Esophagus squamous epithelium (tissue), 5 donors: ENCODE results near the gene SELENBP1. TPM values are rescaled to one million over a fixed set of nuclear protein-coding genes. Genes with fewer than 3 reads are reported as not detected.
"Not testable (repeated sequence)": the region's sequence is repeated elsewhere in the genome, so short reads cannot be mapped to it uniquely, and the experiment has no call there.

Experiments
- DNase-seq: peaks from one replicate; lab custom pipeline; 2025; lab: John Stamatoyannopoulos, UW
- H3K27ac ChIP-seq, 4 donors: fragments of 200-600 bp; sonication (generic); one replicate each; pipeline ENCODE4 v1.5.1; 2016 to 2019; ENCODE audit warnings: mild to moderate bottlenecking in 1 of 4
- H3K27me3 ChIP-seq, 4 donors: fragments of 200-600 bp; sonication (generic); 1 replicate in 3 of 4; 2 replicates in 1 of 4; pipeline versions ENCODE4 v1.5.1 to v1.6.0; 2017 to 2021; ENCODE audit warnings: antibody characterized with exemption in 1 of 4
- H3K36me3 ChIP-seq, 3 donors: fragments of 200-600 bp; sonication (generic); one replicate each; pipeline ENCODE4 v1.5.1; 2016 to 2019
- H3K4me1 ChIP-seq, 3 donors: fragments of 200-600 bp; sonication (generic); one replicate each; pipeline ENCODE4 v1.5.1; 2017 to 2019
- H3K4me3 ChIP-seq, 4 donors: fragments of 200-600 bp; sonication (generic); 1 replicate in 3 of 4; 2 replicates in 1 of 4; pipeline ENCODE4 v1.5.1; 2016 to 2019; ENCODE audit warnings: mild to moderate bottlenecking in 2 of 4, moderate library complexity in 1 of 4
- H3K9me3 ChIP-seq, 3 donors: fragments of 200-600 bp; sonication (generic); one replicate each; pipeline ENCODE4 v1.5.1; 2016 to 2019
- POLR2A ChIP-seq, 4 donors: fragments of 450-650 bp; IDR thresholded peaks; one replicate each; pipeline ENCODE4 v1.6.1; 2017; ENCODE audit warnings: antibody characterized with exemption in 4 of 4, mild to moderate bottlenecking in 4 of 4, moderate library complexity in 3 of 4
- WGBS, 2 donors: methylation state at CpG; one replicate each; pipeline ENCODE4 v1.1.5; 2018; 5-methylcytosine and 5-hydroxymethylcytosine counted together
- intact Hi-C: fragments of 100-400 bp; cut with DNase I; formaldehyde crosslinking; loops from one replicate; pipeline ENCODE4 v1.15.0; 2022
- total RNA-seq, 4 donors: library from RNA; depleted of rRNA; stranded (reverse); fragments of >200 nt; gene quantifications; one replicate each; pipeline ENCODE4 v1.1.0, GENCODE V29; 2016
- TF ChIP-seq, protein P1 (sequence below), 6 experiments: fragments of 450-650 bp in 4 of 6; fragments of 200-600 bp in 2 of 6; sonication (generic) in 2 of 6; IDR thresholded peaks; one replicate each; pipeline ENCODE4 v1.5.1; 2016 to 2019; ENCODE audit warnings: antibody characterized with exemption in 6 of 6, mild to moderate bottlenecking in 4 of 6, moderate library complexity in 4 of 6
- donor health status: DM: yes; HTN: yes; CAD: no.

The SELENBP1 gene
- total RNA-seq, 4 donors from 2014 or later: 6.3 to 38.3 (median 28.3) TPM

DNA sequence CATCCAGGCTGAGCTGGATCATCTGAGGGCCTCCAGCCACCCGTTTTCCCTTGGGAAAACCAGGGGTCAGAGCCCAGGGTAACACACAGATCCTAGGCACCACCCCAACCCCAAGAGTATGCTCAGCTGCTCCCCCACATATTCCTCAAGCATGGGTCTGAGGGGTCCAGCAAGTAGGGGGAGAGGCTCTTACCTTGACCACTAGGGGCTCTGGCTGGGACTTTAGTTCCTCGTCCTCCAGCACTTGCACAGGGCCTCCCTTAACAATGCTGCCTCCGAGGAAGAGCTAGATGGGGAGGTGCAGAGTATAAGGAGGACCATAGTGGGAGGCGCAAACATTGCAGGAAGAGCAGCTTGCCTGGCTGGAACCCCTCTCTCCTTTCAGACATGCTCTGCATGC lies 7.5 kb downstream of the SELENBP1 start:
- intact Hi-C loops: no loop called here

DNA sequence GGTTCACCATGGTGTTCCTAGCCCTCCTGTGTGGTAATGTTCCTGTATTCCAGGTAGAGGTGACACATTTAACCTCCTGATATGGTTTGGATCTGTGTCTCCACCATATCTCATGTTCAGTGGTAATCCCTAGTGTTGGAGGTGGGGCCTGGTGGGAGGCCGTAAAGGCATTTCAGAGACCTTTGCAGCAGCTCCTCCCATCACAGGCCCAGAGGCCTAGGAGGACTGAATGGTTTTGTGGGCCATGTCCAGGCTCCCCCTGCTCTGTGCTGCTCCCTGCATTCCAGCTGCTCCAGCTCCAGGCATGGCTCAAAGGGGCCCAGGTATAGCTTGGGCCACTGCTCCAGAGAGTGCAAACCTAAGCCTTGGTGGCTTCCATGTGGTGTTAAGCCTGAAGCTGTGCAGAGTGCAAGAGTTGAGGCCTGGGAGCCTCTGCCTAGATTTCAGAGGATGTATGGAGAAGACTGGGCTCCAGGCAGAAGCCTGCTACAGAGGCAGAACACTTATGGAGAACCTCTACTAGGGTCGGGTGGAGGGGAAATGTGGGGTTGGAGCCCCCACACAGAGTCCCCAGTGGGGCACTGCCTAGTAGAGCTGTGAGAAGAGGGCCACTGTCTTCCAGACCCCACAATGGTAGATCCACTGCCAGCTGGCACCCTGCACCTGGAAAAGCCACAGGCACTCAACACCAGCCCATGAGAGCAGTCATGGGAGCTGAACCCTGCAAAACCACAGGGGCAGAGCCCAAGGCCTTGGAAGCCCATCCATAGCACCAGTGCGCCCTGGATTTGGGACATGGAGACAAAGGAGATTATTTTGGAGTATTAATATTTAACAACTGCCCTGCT lies 10.0 kb downstream of the SELENBP1 start:
- WGBS, 2 donors: 90 to 100% methylated on average over 1 to 2 of the region's 3 CpGs
- TF ChIP-seq, protein P1, sequence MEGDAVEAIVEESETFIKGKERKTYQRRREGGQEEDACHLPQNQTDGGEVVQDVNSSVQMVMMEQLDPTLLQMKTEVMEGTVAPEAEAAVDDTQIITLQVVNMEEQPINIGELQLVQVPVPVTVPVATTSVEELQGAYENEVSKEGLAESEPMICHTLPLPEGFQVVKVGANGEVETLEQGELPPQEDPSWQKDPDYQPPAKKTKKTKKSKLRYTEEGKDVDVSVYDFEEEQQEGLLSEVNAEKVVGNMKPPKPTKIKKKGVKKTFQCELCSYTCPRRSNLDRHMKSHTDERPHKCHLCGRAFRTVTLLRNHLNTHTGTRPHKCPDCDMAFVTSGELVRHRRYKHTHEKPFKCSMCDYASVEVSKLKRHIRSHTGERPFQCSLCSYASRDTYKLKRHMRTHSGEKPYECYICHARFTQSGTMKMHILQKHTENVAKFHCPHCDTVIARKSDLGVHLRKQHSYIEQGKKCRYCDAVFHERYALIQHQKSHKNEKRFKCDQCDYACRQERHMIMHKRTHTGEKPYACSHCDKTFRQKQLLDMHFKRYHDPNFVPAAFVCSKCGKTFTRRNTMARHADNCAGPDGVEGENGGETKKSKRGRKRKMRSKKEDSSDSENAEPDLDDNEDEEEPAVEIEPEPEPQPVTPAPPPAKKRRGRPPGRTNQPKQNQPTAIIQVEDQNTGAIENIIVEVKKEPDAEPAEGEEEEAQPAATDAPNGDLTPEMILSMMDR (IDR thresholded peaks at IDR 0.05): no peak
- TF ChIP-seq POLR2A (IDR thresholded peaks at IDR 0.05): no peak
- intact Hi-C loops: no loop called here
- no peaks in the 10 kb centered on the region for H3K4me1 ChIP-seq
- DNase-seq: no peak
- H3K27ac ChIP-seq: no peak overlapping the region
- H3K36me3 ChIP-seq: peaks cover 0 to 51% (median 0%) of the 10 kb centered on the region in 3 donors
- H3K4me3 ChIP-seq: no peak overlapping the region
- no peaks in the 10 kb centered on the region for H3K27me3 ChIP-seq
- H3K9me3 ChIP-seq: peaks cover 0 to 11% (median 9%) of the 10 kb centered on the region in 3 donors

More for the DNA sequence above, 7.5 kb downstream of the SELENBP1 start:
- peaks cover 0 to 72% (median 0%) of the 10 kb centered on the region in 3 donors for H3K36me3 ChIP-seq
- no peak overlapping the region for H3K4me3 ChIP-seq
- no peak for DNase-seq
- TF ChIP-seq POLR2A (IDR thresholded peaks at IDR 0.05): no peak
- TF ChIP-seq, protein P1 (IDR thresholded peaks at IDR 0.05): no peak
- peaks cover 4 to 21% (median 5%) of the 10 kb centered on the region in 3 donors for H3K4me1 ChIP-seq
- no peak overlapping the region for H3K27ac ChIP-seq
- peaks cover 0 to 11% (median 9%) of the 10 kb centered on the region in 3 donors for H3K9me3 ChIP-seq
- H3K27me3 ChIP-seq: no peaks in the 10 kb centered on the region
- 93 to 100% methylated on average over 2 of the region's 4 CpGs for WGBS, 2 donors

DNA sequence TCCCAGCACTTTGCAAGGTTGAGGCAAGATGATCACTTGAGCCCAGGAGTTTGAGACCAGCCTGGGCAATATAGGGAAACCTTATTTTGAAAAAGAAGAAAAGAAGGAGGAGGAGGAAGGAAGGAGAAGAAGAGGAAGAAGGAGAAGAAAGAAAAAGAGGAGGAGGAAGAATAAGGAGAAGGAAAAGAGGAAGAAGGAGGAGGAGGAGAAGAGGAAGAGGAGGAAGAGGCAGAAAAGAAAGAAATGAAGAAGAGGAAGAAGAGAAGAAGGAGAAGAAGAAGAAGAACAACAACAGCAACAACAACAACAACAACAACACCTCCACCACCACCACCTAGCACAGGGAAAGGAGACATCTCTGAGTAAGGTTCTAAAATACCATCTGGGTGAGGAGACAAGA lies 10.6 kb downstream of the SELENBP1 start:
- TF ChIP-seq, protein P1 (IDR thresholded peaks at IDR 0.05): no peak
- TF ChIP-seq POLR2A (IDR thresholded peaks at IDR 0.05): no peak
- Histone ChIP-seq H3K27ac (no peak overlapping the region), H3K27me3 (no peaks in the 10 kb centered on the region), H3K4me3 (no peak overlapping the region), H3K9me3 (peaks cover 0 to 11% (median 9%) of the 10 kb centered on the region in 3 donors), H3K4me1 (no peaks in the 10 kb centered on the region), H3K36me3 (peaks cover 0 to 47% (median 0%) of the 10 kb centered on the region in 3 donors)
- intact Hi-C loops: no loop called here
- DNase-seq: no peak

DNA sequence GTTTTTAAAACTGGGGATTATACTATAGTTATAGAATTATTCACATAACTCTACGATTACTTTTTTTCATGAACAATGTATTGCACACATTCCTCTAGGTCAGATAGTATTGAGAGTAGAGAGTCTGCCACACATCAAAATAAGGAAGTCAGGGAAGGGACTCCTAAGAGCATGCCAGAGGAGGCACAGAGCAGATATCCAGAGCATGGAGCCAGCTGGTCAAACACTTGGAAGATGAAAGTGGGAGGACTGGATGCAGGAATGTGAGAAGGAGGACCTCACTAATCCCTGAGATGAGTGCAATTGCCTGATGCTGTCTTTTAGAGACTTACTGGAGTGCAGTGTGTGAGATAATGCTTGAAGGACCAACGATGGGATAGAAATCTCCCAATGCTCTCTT lies 15.8 kb downstream of the SELENBP1 start:
- H3K27ac ChIP-seq: no peak overlapping the region
- H3K36me3 ChIP-seq: no peaks in the 10 kb centered on the region
- 48 to 58% methylated on average over 2 of the region's 2 CpGs for WGBS, 2 donors
- TF ChIP-seq, protein P1 (IDR thresholded peaks at IDR 0.05): no peak
- no peak for TF ChIP-seq POLR2A (IDR thresholded peaks at IDR 0.05)
- peaks cover 0 to 5% (median 0%) of the 10 kb centered on the region in 3 donors for H3K9me3 ChIP-seq
- no peaks in the 10 kb centered on the region for H3K4me1 ChIP-seq
- intact Hi-C loops: no loop called here
- no peaks in the 10 kb centered on the region for H3K27me3 ChIP-seq
- H3K4me3 ChIP-seq: no peak overlapping the region
- DNase-seq: no peak

DNA sequence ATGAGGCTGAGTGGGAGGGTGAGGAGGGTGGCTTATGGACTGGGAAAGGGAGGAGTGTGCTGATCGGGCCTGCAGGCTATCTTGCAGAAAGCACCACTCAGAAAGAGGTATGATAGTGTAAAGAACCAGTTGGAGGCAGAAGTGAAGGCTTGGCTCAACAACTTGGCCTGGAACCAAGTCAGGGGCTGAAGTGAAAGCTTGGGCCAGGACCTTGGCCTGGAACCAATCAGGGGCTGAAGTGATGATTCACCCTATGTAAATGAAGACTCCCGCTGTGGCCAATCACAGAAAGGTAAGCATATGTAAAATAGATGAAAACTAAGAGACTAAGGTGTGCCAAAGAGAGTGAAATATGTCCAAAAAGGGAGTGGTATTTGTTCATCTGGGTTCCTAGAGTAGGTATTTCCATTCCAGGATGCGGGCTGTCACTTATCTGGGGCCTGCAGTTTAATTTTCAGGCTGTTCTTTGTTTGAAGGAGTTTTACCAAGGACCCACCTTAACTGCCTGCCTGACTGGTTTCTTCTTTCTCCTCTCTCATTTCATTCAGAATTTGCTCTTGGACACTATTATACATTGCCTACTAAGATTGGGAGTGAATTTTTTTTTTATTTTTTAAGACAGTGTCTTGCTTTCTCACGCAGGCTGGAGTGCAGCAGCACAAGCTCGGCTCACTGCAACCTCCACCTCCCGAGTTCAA lies 20.3 kb downstream of the SELENBP1 start:
- Histone ChIP-seq H3K36me3 (no peaks in the 10 kb centered on the region), H3K27ac (no peak overlapping the region), H3K4me1 (peaks cover 0 to 7% (median 6%) of the 10 kb centered on the region in 3 donors), H3K27me3 (no peaks in the 10 kb centered on the region), H3K9me3 (peaks cover 0 to 5% (median 0%) of the 10 kb centered on the region in 3 donors), H3K4me3 (no peak overlapping the region)
- TF ChIP-seq, protein P1 (IDR thresholded peaks at IDR 0.05): no peak
- no peak for TF ChIP-seq POLR2A (IDR thresholded peaks at IDR 0.05)
- 74 to 94% methylated on average over 6 of the region's 6 CpGs for WGBS, 2 donors
- intact Hi-C loops: no loop called here
- DNase-seq: no peak

DNA sequence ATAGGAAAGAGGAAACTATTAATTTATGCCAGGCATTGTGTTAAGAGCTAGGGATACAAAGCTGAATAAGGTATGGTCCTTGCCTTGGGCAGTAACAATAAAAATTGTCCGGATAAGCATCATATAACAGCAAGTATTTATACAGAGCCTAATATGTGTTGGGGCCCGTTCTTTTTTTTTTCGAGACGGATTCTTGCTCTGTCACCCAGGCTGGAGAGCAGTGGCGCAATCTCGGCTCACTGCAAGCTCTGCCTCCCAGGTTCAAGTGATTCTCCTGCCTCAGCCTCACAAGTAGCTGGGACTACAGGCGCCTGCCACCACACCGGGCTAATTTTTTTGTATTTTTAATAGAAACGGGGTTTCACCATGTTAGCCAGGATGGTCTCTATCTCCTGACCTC lies 22.2 kb downstream of the SELENBP1 start:
- H3K4me3 ChIP-seq, H3K36me3 ChIP-seq, H3K9me3 ChIP-seq, H3K27me3 ChIP-seq, H3K27ac ChIP-seq, DNase-seq, intact Hi-C loops: not testable (repeated sequence)
- H3K4me1 ChIP-seq: peaks cover 8 to 21% (median 14%) of the 10 kb centered on the region in 3 donors
- 67 to 81% methylated on average over 9 of the region's 9 CpGs for WGBS, 2 donors
